HepG2 (cell line): ENCODE measurements around the gene B3GNT2. TPM values are rescaled to one million over a fixed set of nuclear protein-coding genes. Genes with fewer than 3 reads are reported as not detected.

ENCODE experiments used
- ARNTL ChIP-seq: sonication (generic); formaldehyde crosslinking; IDR thresholded peaks from 2 replicates; pipeline ENCODE4 v1.4.0; 2020; ENCODE audit warnings: mild to moderate bottlenecking, missing genetic modification reagents
- BRCA1 ChIP-seq: sonication (generic); formaldehyde crosslinking; IDR thresholded peaks from 2 replicates; pipeline ENCODE4 v1.4.0; 2020; ENCODE audit warnings: missing genetic modification reagents
- DZIP1 ChIP-seq: sonication (generic); formaldehyde crosslinking; IDR thresholded peaks from 2 replicates; pipeline ENCODE4 v1.5.0; 2020; ENCODE audit warnings: mild to moderate bottlenecking, missing genetic modification reagents
- HNRNPUL1 ChIP-seq: fragments of 200-400 bp; formaldehyde crosslinking; IDR thresholded peaks from 2 replicates; pipeline ENCODE4 v1.6.1; 2017; ENCODE audit warnings: low read depth, mild to moderate bottlenecking, low read length, moderate library complexity
- MIXL1 ChIP-seq: IDR thresholded peaks from 2 replicates; pipeline ENCODE4 v1.6.1; 2016
- MLLT10 ChIP-seq: sonication (generic); formaldehyde crosslinking; IDR thresholded peaks from 2 replicates; pipeline ENCODE4 v1.4.0; 2020; ENCODE audit warnings: missing genetic modification reagents
- MXI1 ChIP-seq: IDR thresholded peaks from 3 replicates; pipeline ENCODE4 v1.6.1; 2012; ENCODE audit warnings: low read depth, low read length, inconsistent platforms, borderline replicate concordance
- POGZ ChIP-seq: sonication (generic); formaldehyde crosslinking; IDR thresholded peaks from 2 replicates; pipeline ENCODE4 v1.4.0; 2020; ENCODE audit warnings: mild to moderate bottlenecking, missing genetic modification reagents
- STAG1 ChIP-seq: sonication (generic); formaldehyde crosslinking; IDR thresholded peaks from 2 replicates; pipeline ENCODE4 v1.4.0; 2020; ENCODE audit warnings: missing genetic modification reagents
- ZNF18 ChIP-seq: sonication (generic); formaldehyde crosslinking; IDR thresholded peaks from 2 replicates; pipeline ENCODE4 v1.8.0; 2022; ENCODE audit warnings: mild to moderate bottlenecking, missing genetic modification reagents; ENCODE audit not compliant: insufficient replicate concordance
- ZNF205 ChIP-seq: IDR thresholded peaks from 2 replicates; pipeline ENCODE4 v1.6.1; 2018; ENCODE audit warnings: missing biosample characterization, missing genetic modification reagents
- ZNF331 ChIP-seq: sonication (generic); formaldehyde crosslinking; IDR thresholded peaks from 2 replicates; pipeline ENCODE4 v1.4.0; 2020; ENCODE audit warnings: missing genetic modification reagents
- ZNF597 ChIP-seq: sonication (generic); formaldehyde crosslinking; IDR thresholded peaks from 2 replicates; pipeline ENCODE4 v1.5.0; 2020; ENCODE audit warnings: missing genetic modification reagents
- ZNF691 ChIP-seq: sonication (generic); formaldehyde crosslinking; IDR thresholded peaks from 2 replicates; pipeline ENCODE4 v1.4.0; 2020; ENCODE audit warnings: missing genetic modification reagents, low read depth, mild to moderate bottlenecking, borderline replicate concordance
- ZSCAN31 ChIP-seq: sonication (generic); formaldehyde crosslinking; IDR thresholded peaks from 2 replicates; pipeline ENCODE4 v1.5.0; 2020; ENCODE audit warnings: low read depth, mild to moderate bottlenecking, missing genetic modification reagents
- polyA plus RNA-seq, 8 experiments: library from polyadenylated mRNA; depleted of rRNA in 3 of 8; stranded (reverse) in 7 of 8; unstranded in 1 of 8; fragments of >200 nt; fragmentation: Illumina TruSeq in 4 of 8; extraction: Trizol in 4 of 8; gene quantifications; 2 replicates each; pipeline versions ENCODE4 v1.2.1 to v1.2.3, GENCODE V29; 2011 to 2016; ENCODE audit warnings: low read depth in 4 of 8, missing spikeins in 1 of 8, mixed read lengths in 1 of 8; ENCODE audit not compliant: insufficient read depth in 1 of 8
- total RNA-seq, 5 experiments: library from RNA; depleted of rRNA; stranded (reverse); fragments of >200 nt; fragmentation: Illumina TruSeq; extraction: Trizol; gene quantifications; 2 replicates each; pipeline ENCODE4 v1.2.3, GENCODE V29; 2016; ENCODE audit warnings: low read depth in 1 of 5
- TF ChIP-seq, protein P1 (sequence below): sonication (generic); formaldehyde crosslinking; IDR thresholded peaks from 2 replicates; pipeline ENCODE4 v1.4.0; 2020; ENCODE audit warnings: missing genetic modification reagents, mild to moderate bottlenecking, borderline replicate concordance
- TF ChIP-seq, protein P2 (sequence below): sonication (generic); formaldehyde crosslinking; IDR thresholded peaks from 2 replicates; pipeline ENCODE4 v1.5.0; 2020; ENCODE audit warnings: mild to moderate bottlenecking, missing genetic modification reagents

B3GNT2 gene
- total and polyA plus RNA-seq, 2 of the 13 experiments (the other 11 are each of a cell fraction or from before 2014, with no cell fraction given): 26.3 to 28.5 TPM

DNA sequence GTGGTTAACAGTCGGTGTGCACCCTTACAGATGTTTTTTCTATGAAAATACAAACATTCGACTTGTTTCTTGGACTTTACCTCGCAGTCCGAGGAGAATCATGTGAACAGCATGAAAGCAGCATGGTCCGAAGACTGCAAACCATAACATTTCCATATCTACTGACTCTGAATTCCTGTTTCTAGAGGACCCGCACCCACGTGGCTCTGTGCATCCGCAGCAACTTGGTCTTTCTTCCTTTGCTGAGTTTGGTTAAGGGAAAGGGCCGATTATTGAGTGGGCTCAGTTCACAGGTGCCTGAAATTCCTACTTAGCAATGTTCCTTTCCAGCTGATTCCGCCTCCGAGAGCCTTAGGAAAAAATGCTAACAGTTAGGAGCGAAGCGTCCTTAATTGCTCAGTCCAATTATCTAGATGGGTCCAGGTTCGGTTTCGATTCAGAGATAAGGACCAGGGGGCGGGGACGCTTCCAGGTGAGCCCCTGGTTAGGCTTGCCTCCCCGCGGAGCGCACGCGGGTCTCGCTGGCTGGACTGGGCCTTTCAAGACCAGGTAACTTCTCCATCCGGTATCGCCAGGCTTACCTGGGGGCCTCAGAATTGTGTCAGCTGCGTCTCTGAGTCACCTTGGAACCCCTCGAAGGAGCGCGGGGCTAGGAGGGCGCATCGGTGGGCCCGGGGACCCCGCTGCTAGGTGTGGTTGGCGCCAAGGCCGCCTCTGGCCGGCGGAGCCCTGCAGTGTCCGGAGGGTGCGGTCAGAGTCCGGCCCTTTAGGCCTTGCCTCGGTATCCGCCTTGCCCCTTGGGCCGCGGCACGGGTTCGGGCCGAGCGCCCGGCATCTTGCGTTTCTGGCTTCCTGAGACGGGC lies 1.1 kb upstream of the B3GNT2 start (continued):
- TF ChIP-seq ZNF331 (CRISPR knock-in tag) (peak; percentile 72; the same call in 1 of the 2 replicates), MIXL1 (CRISPR knock-in tag) (peak; percentile 84), HNRNPUL1 (no peak), ZNF597 (no peak), ARNTL (CRISPR knock-in tag) (peak; percentile 82; the same call in 1 of the 2 replicates), MLLT10 (CRISPR knock-in tag) (no peak), DZIP1 (CRISPR knock-in tag) (peak; percentile 44; the same call in 1 of the 2 replicates), ZSCAN31 (CRISPR knock-in tag) (peak; percentile 40; the same call in 1 of the 2 replicates), ZNF18 (CRISPR knock-in tag) (peak; percentile 93), BRCA1 (CRISPR knock-in tag) (no peak), POGZ (peak; percentile 81), ZNF691 (peak; percentile 75; the same call in 1 of the 2 replicates), ZNF205 (CRISPR knock-in tag) (peak; percentile 50; the same call in 1 of the 2 replicates), MXI1 (peak; percentile 96; the same call in 2 of the 3 replicates), STAG1 (CRISPR knock-in tag) (no peak)
- TF ChIP-seq, protein P1, sequence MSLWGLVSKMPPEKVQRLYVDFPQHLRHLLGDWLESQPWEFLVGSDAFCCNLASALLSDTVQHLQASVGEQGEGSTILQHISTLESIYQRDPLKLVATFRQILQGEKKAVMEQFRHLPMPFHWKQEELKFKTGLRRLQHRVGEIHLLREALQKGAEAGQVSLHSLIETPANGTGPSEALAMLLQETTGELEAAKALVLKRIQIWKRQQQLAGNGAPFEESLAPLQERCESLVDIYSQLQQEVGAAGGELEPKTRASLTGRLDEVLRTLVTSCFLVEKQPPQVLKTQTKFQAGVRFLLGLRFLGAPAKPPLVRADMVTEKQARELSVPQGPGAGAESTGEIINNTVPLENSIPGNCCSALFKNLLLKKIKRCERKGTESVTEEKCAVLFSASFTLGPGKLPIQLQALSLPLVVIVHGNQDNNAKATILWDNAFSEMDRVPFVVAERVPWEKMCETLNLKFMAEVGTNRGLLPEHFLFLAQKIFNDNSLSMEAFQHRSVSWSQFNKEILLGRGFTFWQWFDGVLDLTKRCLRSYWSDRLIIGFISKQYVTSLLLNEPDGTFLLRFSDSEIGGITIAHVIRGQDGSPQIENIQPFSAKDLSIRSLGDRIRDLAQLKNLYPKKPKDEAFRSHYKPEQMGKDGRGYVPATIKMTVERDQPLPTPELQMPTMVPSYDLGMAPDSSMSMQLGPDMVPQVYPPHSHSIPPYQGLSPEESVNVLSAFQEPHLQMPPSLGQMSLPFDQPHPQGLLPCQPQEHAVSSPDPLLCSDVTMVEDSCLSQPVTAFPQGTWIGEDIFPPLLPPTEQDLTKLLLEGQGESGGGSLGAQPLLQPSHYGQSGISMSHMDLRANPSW (CRISPR knock-in tag): peak; percentile 93; the same call in 1 of the 2 replicates
- TF ChIP-seq, protein P2, sequence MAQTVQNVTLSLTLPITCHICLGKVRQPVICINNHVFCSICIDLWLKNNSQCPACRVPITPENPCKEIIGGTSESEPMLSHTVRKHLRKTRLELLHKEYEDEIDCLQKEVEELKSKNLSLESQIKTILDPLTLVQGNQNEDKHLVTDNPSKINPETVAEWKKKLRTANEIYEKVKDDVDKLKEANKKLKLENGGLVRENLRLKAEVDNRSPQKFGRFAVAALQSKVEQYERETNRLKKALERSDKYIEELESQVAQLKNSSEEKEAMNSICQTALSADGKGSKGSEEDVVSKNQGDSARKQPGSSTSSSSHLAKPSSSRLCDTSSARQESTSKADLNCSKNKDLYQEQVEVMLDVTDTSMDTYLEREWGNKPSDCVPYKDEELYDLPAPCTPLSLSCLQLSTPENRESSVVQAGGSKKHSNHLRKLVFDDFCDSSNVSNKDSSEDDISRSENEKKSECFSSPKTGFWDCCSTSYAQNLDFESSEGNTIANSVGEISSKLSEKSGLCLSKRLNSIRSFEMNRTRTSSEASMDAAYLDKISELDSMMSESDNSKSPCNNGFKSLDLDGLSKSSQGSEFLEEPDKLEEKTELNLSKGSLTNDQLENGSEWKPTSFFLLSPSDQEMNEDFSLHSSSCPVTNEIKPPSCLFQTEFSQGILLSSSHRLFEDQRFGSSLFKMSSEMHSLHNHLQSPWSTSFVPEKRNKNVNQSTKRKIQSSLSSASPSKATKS: no peak
